ENCODE results near the gene TMEM232. TPM values are rescaled to one million over a fixed set of nuclear protein-coding genes. Genes with fewer than 3 reads are reported as not detected.
"Not testable (repeated sequence)": the region's sequence is repeated elsewhere in the genome, so short reads cannot be mapped to it uniquely, and the experiment has no call there.

The TMEM232 gene
- total and polyA plus RNA-seq, 7 donors: 0.25 to 1.4 (median 0.58) TPM

GRCh38 chr5:110686270-110686669, 40.2 kb downstream of the TMEM232 start:
- Histone ChIP-seq H3K4me3 (no peak overlapping the region), H3K27me3 (ENCODE audit: insufficient read depth in 3 of 3, low read length in 2 of 3) (no peaks in the 10 kb centered on the region), H3K9me3 (no peaks in the 10 kb centered on the region), H3K36me3 (ENCODE audit: insufficient read depth in 1 of 2, low read depth in 1 of 2) (no peaks in the 10 kb centered on the region), H3K4me1 (no peaks in the 10 kb centered on the region), H3K27ac (no peak overlapping the region)
- intact Hi-C loops (cut with DNase I): no loop called here
- DNase-seq (no peak), ATAC-seq (no peak)
- 93 to 98% (median 94%) methylated on average over 2 of the region's 2 CpGs for WGBS, 3 donors
- TF ChIP-seq, protein P1, sequence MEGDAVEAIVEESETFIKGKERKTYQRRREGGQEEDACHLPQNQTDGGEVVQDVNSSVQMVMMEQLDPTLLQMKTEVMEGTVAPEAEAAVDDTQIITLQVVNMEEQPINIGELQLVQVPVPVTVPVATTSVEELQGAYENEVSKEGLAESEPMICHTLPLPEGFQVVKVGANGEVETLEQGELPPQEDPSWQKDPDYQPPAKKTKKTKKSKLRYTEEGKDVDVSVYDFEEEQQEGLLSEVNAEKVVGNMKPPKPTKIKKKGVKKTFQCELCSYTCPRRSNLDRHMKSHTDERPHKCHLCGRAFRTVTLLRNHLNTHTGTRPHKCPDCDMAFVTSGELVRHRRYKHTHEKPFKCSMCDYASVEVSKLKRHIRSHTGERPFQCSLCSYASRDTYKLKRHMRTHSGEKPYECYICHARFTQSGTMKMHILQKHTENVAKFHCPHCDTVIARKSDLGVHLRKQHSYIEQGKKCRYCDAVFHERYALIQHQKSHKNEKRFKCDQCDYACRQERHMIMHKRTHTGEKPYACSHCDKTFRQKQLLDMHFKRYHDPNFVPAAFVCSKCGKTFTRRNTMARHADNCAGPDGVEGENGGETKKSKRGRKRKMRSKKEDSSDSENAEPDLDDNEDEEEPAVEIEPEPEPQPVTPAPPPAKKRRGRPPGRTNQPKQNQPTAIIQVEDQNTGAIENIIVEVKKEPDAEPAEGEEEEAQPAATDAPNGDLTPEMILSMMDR (IDR thresholded peaks at IDR 0.05): no peak

- no peaks in the 10 kb centered on the region for H3K9me3 ChIP-seq
- no peak overlapping the region for H3K27ac ChIP-seq
- intact Hi-C loops (cut with DNase I): no loop called here
- H3K36me3 ChIP-seq (ENCODE audit: insufficient read depth in 1 of 2, low read depth in 1 of 2): no peaks in the 10 kb centered on the region
- TF ChIP-seq, protein P1 (IDR thresholded peaks at IDR 0.05): no peak
- H3K27me3 ChIP-seq (ENCODE audit: insufficient read depth in 3 of 3, low read length in 2 of 3): no peaks in the 10 kb centered on the region
- no peak overlapping the region for H3K4me3 ChIP-seq
- ATAC-seq (no peak), DNase-seq (no peak)
- H3K4me1 ChIP-seq: no peaks in the 10 kb centered on the region
Observed at GRCh38 chr5:110681953-110682352, 44.5 kb downstream of the TMEM232 start.

GRCh38 chr5:110681109-110681508, 45.4 kb downstream of the TMEM232 start:
- intact Hi-C loops (cut with DNase I): no loop called here
- no peak overlapping the region for H3K4me3 ChIP-seq
- no peak for ATAC-seq
- 47 to 52% (median 50%) methylated on average over 3 of the region's 3 CpGs for WGBS, 3 donors
- DNase-seq: no peak
- TF ChIP-seq, protein P1 (IDR thresholded peaks at IDR 0.05): no peak
- no peaks in the 10 kb centered on the region for H3K36me3 ChIP-seq (ENCODE audit: insufficient read depth in 1 of 2, low read depth in 1 of 2)
- H3K27ac ChIP-seq: no peak overlapping the region
- H3K27me3 ChIP-seq (ENCODE audit: insufficient read depth in 3 of 3, low read length in 2 of 3): no peaks in the 10 kb centered on the region
- H3K4me1 ChIP-seq: no peaks in the 10 kb centered on the region
- H3K9me3 ChIP-seq: no peaks in the 10 kb centered on the region

DNA sequence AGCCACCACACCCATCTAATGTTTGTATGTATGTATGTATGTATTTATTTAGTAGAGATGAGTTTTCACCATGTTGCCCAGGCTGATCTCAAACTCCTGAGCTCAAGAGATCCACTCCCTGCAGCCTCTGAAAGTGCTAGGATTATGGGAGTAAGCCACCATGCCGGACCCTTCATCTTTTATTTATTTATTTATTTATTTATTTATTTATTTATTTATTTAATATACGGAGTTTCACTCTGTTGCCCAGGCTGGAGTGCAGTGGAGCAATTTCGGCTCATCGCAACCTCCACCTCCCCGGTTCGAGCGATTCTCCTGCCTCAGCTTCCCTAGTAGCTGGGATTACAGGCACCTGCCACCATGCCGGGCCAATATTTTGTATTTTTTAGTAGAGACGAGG, 49.9 kb downstream of the TMEM232 start:
- H3K9me3 ChIP-seq; intact Hi-C loops (cut with DNase I); H3K4me3 ChIP-seq; DNase-seq; H3K27ac ChIP-seq; H3K36me3 ChIP-seq (ENCODE audit: insufficient read depth in 1 of 2, low read depth in 1 of 2); H3K27me3 ChIP-seq (ENCODE audit: insufficient read depth in 3 of 3, low read length in 2 of 3); ATAC-seq; H3K4me1 ChIP-seq: not testable (repeated sequence)
- 88 to 96% (median 95%) methylated on average over 9 of the region's 9 CpGs for WGBS, 3 donors

- H3K9me3 ChIP-seq: no peaks in the 10 kb centered on the region
- H3K4me1 ChIP-seq: no peaks in the 10 kb centered on the region
- H3K27me3 ChIP-seq (ENCODE audit: insufficient read depth in 3 of 3, low read length in 2 of 3): no peaks in the 10 kb centered on the region
- H3K36me3 ChIP-seq (ENCODE audit: insufficient read depth in 1 of 2, low read depth in 1 of 2): no peaks in the 10 kb centered on the region
- WGBS, 3 donors: 54 to 62% (median 61%) methylated on average over 6 of the region's 6 CpGs
- ATAC-seq (no peak), DNase-seq (no peak)
- no peak overlapping the region for H3K4me3 ChIP-seq
- intact Hi-C loops (cut with DNase I): no loop called here
- H3K27ac ChIP-seq: no peak overlapping the region
- TF ChIP-seq, protein P1 (IDR thresholded peaks at IDR 0.05): no peak
Observed at GRCh38 chr5:110665184-110665726, 61.2 kb downstream of the TMEM232 start.

All from psoas muscle (tissue), 8 donors.